Small intestine (tissue), 7 donors: ENCODE measurements around the gene NCKAP1. TPM values are rescaled to one million over a fixed set of nuclear protein-coding genes. Genes with fewer than 3 reads are reported as not detected.
"Not testable (repeated sequence)": the region's sequence is repeated elsewhere in the genome, so short reads cannot be mapped to it uniquely, and the experiment has no call there.

Experiments used
- DNase-seq, 2 donors: peaks; one replicate each; pipeline versions ENCODE4 v3.0.0 to v3.0.0-alpha.2; 2013
- FAIRE-seq: peaks from 2 replicates; lab custom pipeline; 2012; peaks lifted over from hg19 to GRCh38; lab: Jason Lieb, UNC
- H3K27ac ChIP-seq, 3 donors: one replicate each; pipeline ENCODE4 v1.5.1; 2013; ENCODE audit warnings: low read length in 2 of 3, mild to moderate bottlenecking in 2 of 3, control low read depth in 1 of 3, inconsistent platforms in 1 of 3, low read depth in 1 of 3, moderate library complexity in 1 of 3
- H3K27me3 ChIP-seq, 3 donors: one replicate each; pipeline ENCODE4 v1.6.1; 2013; ENCODE audit warnings: low read length in 3 of 3, inconsistent platforms in 1 of 3; ENCODE audit not compliant: control insufficient read depth in 3 of 3, insufficient read depth in 3 of 3
- H3K36me3 ChIP-seq, 3 donors: one replicate each; pipeline ENCODE4 v1.6.1; 2013; ENCODE audit warnings: low read length in 3 of 3, inconsistent platforms in 1 of 3, low read depth in 1 of 3, mild to moderate bottlenecking in 1 of 3, moderate library complexity in 1 of 3; ENCODE audit not compliant: control insufficient read depth in 3 of 3, insufficient read depth in 2 of 3
- H3K4me1 ChIP-seq, 3 donors: one replicate each; pipeline ENCODE4 v1.6.1; 2013; ENCODE audit warnings: low read length in 2 of 3, inconsistent platforms in 1 of 3, low read depth in 1 of 3, mild to moderate bottlenecking in 1 of 3, moderate library complexity in 1 of 3; ENCODE audit not compliant: control insufficient read depth in 3 of 3, insufficient read depth in 2 of 3
- H3K4me3 ChIP-seq, 3 donors: one replicate each; pipeline ENCODE4 v1.5.1; 2013; ENCODE audit warnings: low read length in 3 of 3, control low read depth in 1 of 3, inconsistent platforms in 1 of 3, low read depth in 1 of 3, mild to moderate bottlenecking in 1 of 3, moderate library complexity in 1 of 3
- H3K9me3 ChIP-seq, 2 donors: one replicate each; pipeline ENCODE4 v1.6.1; 2013; ENCODE audit warnings: low read depth in 1 of 2, low read length in 1 of 2; ENCODE audit not compliant: control insufficient read depth in 2 of 2, insufficient read depth in 1 of 2
- WGBS, 3 donors: extraction: QIAGEN DNeasy Blood & Tissue Kit; methylation state at CpG; one replicate each; pipeline ENCODE4 v1.1.7; 2013; 5-methylcytosine and 5-hydroxymethylcytosine counted together
- polyA plus RNA-seq, 4 donors: library from polyadenylated mRNA; stranded (reverse) in 3 of 4; unstranded in 1 of 4; fragments of 200-250 nt in 3 of 4; fragments of 120-200 nt in 1 of 4; gene quantifications; one replicate each; pipeline versions ENCODE4 v1.2.1 to v1.2.3, GENCODE V29; 2013
- donor health status: healthy with polysubstance abuse.
- donor health status: control.
- donor health status: control.
- donor health status: Bipolar disorder and iron deficiency.
- donor health status: healthy.

NCKAP1 gene
- polyA plus RNA-seq, 4 donors = 60.3 to 124 (median 71.5) TPM

DNA sequence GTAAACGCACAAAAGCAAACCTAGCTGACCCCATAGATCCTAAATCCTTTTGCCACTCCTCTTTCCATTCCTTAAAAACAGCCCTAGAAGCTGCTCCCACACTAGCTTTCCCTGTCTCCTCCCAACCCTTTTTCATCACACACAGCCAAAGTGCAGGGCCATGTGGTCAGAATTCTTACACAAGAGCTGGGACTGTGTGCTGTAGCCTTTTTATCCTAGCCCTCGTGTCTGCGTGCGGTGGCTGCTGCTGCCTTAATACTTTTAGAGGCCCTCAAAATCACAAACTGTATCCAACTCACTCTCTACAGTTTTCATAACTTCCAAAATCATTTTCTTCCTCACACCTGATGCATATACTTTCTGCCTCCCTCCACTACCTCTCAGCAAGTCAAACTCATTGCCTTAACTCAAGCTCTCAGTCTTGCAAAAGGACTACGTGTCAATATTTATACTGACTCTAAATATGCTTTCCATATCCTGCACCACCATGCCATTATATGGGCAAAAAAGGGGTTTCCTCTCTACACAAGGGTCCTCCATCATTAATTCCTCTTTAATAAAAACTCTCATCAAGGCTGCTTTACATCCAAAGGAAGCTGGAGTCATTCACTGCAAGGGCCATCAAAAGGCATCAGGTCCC, 9.3 kb upstream of the NCKAP1 start:
- H3K9me3 ChIP-seq, H3K27ac ChIP-seq, H3K4me1 ChIP-seq, FAIRE-seq, H3K36me3 ChIP-seq, H3K4me3 ChIP-seq, H3K27me3 ChIP-seq, DNase-seq: not testable (repeated sequence)
- WGBS, 3 donors = 84 to 94% (median 92%) methylated on average over 5 of the region's 5 CpGs

DNA sequence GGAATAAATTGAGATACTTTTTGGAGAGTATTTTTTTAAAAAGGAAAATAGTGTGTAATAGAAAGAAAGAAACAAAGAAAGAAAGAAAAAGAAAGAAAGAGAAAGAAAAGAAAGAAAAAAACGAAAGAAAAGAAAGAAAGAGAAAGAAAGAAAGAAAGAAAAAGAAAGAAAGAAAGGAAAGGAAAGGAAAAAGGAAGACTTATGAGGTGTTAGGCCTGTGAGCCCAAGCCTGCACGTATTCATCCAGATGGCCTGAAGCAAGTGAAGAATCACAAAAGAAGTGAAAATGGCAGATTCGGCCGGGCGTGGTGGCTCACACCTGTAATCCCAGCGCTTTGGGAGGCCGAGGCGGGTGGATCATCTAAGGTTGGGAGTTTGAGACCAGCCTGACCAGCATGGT, 5.3 kb upstream of the NCKAP1 start:
- H3K27me3 ChIP-seq, H3K9me3 ChIP-seq, H3K27ac ChIP-seq, FAIRE-seq, H3K4me3 ChIP-seq, H3K36me3 ChIP-seq, DNase-seq, H3K4me1 ChIP-seq: not testable (repeated sequence)
- 88 to 96% (median 92%) methylated on average over 8 of the region's 8 CpGs for WGBS, 3 donors

- no peak for DNase-seq
Observed at GRCh38 chr2:183040604-183041003, 2.3 kb upstream of the NCKAP1 start.

GRCh38 chr2:183037553-183038340, 510 bp downstream of the NCKAP1 start:
- FAIRE-seq (no peak), DNase-seq (peak; percentile 43 to 88)
- H3K36me3 ChIP-seq = no peaks in the 10 kb centered on the region
- no peaks in the 10 kb centered on the region for H3K27me3 ChIP-seq
- WGBS, 3 donors = 1% methylated on average over 57 to 91 of the region's 91 CpGs
- peaks cover 0 to 10% (median 0%) of the 10 kb centered on the region in 3 donors for H3K4me1 ChIP-seq
- peak overlapping the region; percentile 65 to 78 (median 68) for H3K4me3 ChIP-seq
- no peaks in the 10 kb centered on the region for H3K9me3 ChIP-seq
- peak overlapping the region; percentile 97 to 98 (median 97) for H3K27ac ChIP-seq

More at GRCh38 chr2:183040604-183041003, 2.3 kb upstream of the NCKAP1 start:
- no peak overlapping the region for H3K4me3 ChIP-seq
- peaks cover 0 to 4% (median 0%) of the 10 kb centered on the region in 3 donors for H3K27me3 ChIP-seq
- H3K4me1 ChIP-seq = peaks cover 0 to 7% (median 0%) of the 10 kb centered on the region in 3 donors
- no peaks in the 10 kb centered on the region for H3K36me3 ChIP-seq
- no peak for FAIRE-seq
- H3K27ac ChIP-seq = no peak overlapping the region
- H3K9me3 ChIP-seq = no peaks in the 10 kb centered on the region
- WGBS, 3 donors = 90 to 97% (median 94%) methylated on average over 2 of the region's 2 CpGs

DNA sequence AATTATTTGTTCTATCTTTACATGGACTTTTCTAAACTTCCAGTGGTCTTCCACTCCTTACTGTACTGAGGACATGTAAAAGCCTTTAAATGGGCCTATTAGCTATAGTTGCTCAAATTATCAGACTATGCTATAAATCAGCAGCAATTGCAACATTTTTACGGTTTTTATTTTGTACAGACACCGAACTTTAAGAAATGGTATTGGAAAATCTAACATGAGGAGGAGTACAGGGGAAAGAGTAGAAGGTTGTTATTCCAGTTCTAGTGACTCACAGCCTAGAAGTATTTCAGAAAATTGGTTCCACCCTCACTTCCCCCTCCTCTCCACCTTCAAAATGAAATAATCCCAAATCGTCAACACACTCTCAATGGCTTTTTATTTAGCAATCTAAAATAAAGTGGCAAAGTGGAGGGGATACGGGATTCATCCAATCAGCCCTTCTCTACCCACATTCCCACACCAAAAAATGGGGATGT, 1.1 kb downstream of the NCKAP1 start:
- Histone ChIP-seq H3K9me3 (no peaks in the 10 kb centered on the region), H3K4me3 (peak overlapping the region; percentile 65 to 78 (median 68)), H3K27ac (peak overlapping the region; percentile 97 to 98 (median 97)), H3K27me3 (no peaks in the 10 kb centered on the region), H3K4me1 (peaks cover 0 to 10% (median 0%) of the 10 kb centered on the region in 3 donors), H3K36me3 (no peaks in the 10 kb centered on the region)
- FAIRE-seq = no peak
- peak in 1 of 2 donors; percentile 48 for DNase-seq
- 4 to 10% (median 6%) methylated on average over 4 of the region's 4 CpGs for WGBS, 3 donors

GRCh38 chr2:183035954-183036669, 2.1 kb downstream of the NCKAP1 start:
- Histone ChIP-seq H3K4me1 (peaks cover 0 to 10% (median 0%) of the 10 kb centered on the region in 3 donors), H3K9me3 (no peaks in the 10 kb centered on the region), H3K36me3 (no peaks in the 10 kb centered on the region), H3K27me3 (no peaks in the 10 kb centered on the region), H3K4me3 (peak overlapping the region in 2 of 3 donors; percentile 42 to 68), H3K27ac (peak overlapping the region in 1 of 3 donors; percentile 97)
- FAIRE-seq (peak; percentile 57), DNase-seq (peak; percentile 10 to 13)
- 8 to 14% (median 13%) methylated on average over 2 of the region's 2 CpGs for WGBS, 3 donors

DNA sequence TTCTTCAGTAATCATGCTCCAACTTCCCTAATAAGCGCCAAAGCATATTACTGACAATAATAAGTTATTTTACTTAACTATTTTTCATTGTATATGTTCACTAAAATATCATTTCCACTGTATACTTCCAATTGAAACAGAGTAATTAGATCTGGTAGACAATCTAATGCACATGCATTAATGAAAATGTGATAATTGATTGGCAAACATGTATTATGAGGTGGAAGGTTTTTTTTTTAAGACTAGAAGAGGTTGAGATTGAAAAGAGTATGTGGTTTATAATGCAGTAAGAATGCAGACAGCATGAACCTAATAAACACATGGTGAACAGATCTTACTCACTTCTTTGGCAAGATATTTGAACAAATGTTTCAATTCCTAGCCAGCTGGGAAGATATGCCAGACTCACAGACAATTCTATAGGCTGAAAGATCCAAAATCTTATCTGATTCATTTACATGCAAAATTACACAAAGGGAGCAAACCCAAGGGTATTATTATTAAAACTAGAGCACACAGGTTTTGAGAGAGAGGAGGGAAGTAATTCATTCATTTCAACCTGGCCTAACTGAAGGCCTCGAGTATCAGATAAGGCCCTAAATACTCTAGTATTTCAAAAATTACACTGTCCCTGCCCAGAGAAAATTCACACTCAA, 2.8 kb downstream of the NCKAP1 start:
- 48 to 52% (median 49%) methylated on average over 2 of the region's 2 CpGs for WGBS, 3 donors
- Histone ChIP-seq H3K27ac (no peak overlapping the region), H3K27me3 (no peaks in the 10 kb centered on the region), H3K9me3 (no peaks in the 10 kb centered on the region), H3K36me3 (no peaks in the 10 kb centered on the region), H3K4me1 (peaks cover 0 to 10% (median 0%) of the 10 kb centered on the region in 3 donors), H3K4me3 (peak overlapping the region in 1 of 3 donors; percentile 19)
- DNase-seq (peak in 1 of 2 donors; percentile 11), FAIRE-seq (peak; percentile 30)
